ENCODE measurements around the gene TSPAN13.

- TF ChIP-seq, protein P1, sequence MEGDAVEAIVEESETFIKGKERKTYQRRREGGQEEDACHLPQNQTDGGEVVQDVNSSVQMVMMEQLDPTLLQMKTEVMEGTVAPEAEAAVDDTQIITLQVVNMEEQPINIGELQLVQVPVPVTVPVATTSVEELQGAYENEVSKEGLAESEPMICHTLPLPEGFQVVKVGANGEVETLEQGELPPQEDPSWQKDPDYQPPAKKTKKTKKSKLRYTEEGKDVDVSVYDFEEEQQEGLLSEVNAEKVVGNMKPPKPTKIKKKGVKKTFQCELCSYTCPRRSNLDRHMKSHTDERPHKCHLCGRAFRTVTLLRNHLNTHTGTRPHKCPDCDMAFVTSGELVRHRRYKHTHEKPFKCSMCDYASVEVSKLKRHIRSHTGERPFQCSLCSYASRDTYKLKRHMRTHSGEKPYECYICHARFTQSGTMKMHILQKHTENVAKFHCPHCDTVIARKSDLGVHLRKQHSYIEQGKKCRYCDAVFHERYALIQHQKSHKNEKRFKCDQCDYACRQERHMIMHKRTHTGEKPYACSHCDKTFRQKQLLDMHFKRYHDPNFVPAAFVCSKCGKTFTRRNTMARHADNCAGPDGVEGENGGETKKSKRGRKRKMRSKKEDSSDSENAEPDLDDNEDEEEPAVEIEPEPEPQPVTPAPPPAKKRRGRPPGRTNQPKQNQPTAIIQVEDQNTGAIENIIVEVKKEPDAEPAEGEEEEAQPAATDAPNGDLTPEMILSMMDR (IDR thresholded peaks at IDR 0.05 in 8 of 11, conservative IDR thresholded peaks at IDR 0.05 in 3 of 11), result no peak
- TF ChIP-seq POLR2A (IDR thresholded peaks at IDR 0.05) (no peak), POLR2AphosphoS5 (IDR thresholded peaks at IDR 0.05) (no peak)
Measured at GRCh38 chr7:16774986-16775385, 21.4 kb downstream of the TSPAN13 start.
